ENCODE results near the gene LIN37.

- no peak for TF ChIP-seq ZBTB7A (IDR thresholded peaks at IDR 0.05; ENCODE audit: low read depth)
- TF ChIP-seq EP300 (IDR thresholded peaks at IDR 0.05; ENCODE audit: borderline replicate concordance) = no peak
- TF ChIP-seq TAF1 (IDR thresholded peaks at IDR 0.05; ENCODE audit: low read depth) = no peak
- TF ChIP-seq CEBPB (IDR thresholded peaks at IDR 0.05) = no peak
- no peak for TF ChIP-seq MAX (IDR thresholded peaks at IDR 0.05)
- TF ChIP-seq CREB1 (IDR thresholded peaks at IDR 0.05; ENCODE audit: low read depth) = no peak
- no peak for TF ChIP-seq RAD21 (IDR thresholded peaks at IDR 0.05; ENCODE audit: low read depth)
- TF ChIP-seq, protein P1, sequence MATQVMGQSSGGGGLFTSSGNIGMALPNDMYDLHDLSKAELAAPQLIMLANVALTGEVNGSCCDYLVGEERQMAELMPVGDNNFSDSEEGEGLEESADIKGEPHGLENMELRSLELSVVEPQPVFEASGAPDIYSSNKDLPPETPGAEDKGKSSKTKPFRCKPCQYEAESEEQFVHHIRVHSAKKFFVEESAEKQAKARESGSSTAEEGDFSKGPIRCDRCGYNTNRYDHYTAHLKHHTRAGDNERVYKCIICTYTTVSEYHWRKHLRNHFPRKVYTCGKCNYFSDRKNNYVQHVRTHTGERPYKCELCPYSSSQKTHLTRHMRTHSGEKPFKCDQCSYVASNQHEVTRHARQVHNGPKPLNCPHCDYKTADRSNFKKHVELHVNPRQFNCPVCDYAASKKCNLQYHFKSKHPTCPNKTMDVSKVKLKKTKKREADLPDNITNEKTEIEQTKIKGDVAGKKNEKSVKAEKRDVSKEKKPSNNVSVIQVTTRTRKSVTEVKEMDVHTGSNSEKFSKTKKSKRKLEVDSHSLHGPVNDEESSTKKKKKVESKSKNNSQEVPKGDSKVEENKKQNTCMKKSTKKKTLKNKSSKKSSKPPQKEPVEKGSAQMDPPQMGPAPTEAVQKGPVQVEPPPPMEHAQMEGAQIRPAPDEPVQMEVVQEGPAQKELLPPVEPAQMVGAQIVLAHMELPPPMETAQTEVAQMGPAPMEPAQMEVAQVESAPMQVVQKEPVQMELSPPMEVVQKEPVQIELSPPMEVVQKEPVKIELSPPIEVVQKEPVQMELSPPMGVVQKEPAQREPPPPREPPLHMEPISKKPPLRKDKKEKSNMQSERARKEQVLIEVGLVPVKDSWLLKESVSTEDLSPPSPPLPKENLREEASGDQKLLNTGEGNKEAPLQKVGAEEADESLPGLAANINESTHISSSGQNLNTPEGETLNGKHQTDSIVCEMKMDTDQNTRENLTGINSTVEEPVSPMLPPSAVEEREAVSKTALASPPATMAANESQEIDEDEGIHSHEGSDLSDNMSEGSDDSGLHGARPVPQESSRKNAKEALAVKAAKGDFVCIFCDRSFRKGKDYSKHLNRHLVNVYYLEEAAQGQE (IDR thresholded peaks at IDR 0.05; ENCODE audit: low read depth) = no peak
- no peak for TF ChIP-seq NFIC (IDR thresholded peaks at IDR 0.05)
- TF ChIP-seq TCF12 (IDR thresholded peaks at IDR 0.05; ENCODE audit: low read depth) = no peak
- no peak for TF ChIP-seq YY1 (IDR thresholded peaks at IDR 0.05; ENCODE audit: low read depth)
Measured at GRCh38 chr19:35773020-35773806, 24.8 kb downstream of the LIN37 start.

All from Ishikawa (cell line).